ENCODE measurements around the gene ATP5F1C.

GRCh38 chr10:7802606-7803005, 14.6 kb downstream of the ATP5F1C start:
- TF ChIP-seq POLR2A (IDR thresholded peaks at IDR 0.05; ENCODE audit: borderline replicate concordance, extremely low read depth, insufficient read depth, insufficient read length) (no peak), CTCF (IDR thresholded peaks at IDR 0.05 in 2 of 3, conservative IDR thresholded peaks at IDR 0.05 in 1 of 3; ENCODE audit: borderline replicate concordance in 1 of 3, insufficient read depth in 1 of 3, low read depth in 2 of 3, low read length in 2 of 3) (no peak), EGR1 (IDR thresholded peaks at IDR 0.05; ENCODE audit: low read depth) (no peak), EZH2 (IDR thresholded peaks at IDR 0.05) (no peak), JUND (IDR thresholded peaks at IDR 0.05) (no peak), REST (IDR thresholded peaks at IDR 0.05; ENCODE audit: low read depth) (no peak), ATF3 (IDR thresholded peaks at IDR 0.05) (no peak), SIN3A (IDR thresholded peaks at IDR 0.05; ENCODE audit: low read depth) (no peak), POLR2AphosphoS5 (IDR thresholded peaks at IDR 0.05; ENCODE audit: low read depth, low read length) (no peak), EZH2phosphoT487 (IDR thresholded peaks at IDR 0.05; ENCODE audit: borderline replicate concordance) (no peak), FOSL1 (IDR thresholded peaks at IDR 0.05; ENCODE audit: low read depth) (no peak), YY1 (IDR thresholded peaks at IDR 0.05; ENCODE audit: extremely low read depth, insufficient replicate concordance, low read depth, low read length) (no peak), ZBTB33 (IDR thresholded peaks at IDR 0.05; ENCODE audit: extremely low read depth, insufficient replicate concordance, low read length) (no peak)
